ENCODE data around the gene CEMP1.

- TF ChIP-seq TAF1 (IDR thresholded peaks at IDR 0.05; ENCODE audit: borderline replicate concordance, insufficient read depth, low read length) (no peak), POLR2AphosphoS5 (IDR thresholded peaks at IDR 0.05; ENCODE audit: low read depth, low read length) (no peak), REST (IDR thresholded peaks at IDR 0.05; ENCODE audit: insufficient read depth in 1 of 2, low read depth in 2 of 2, low read length in 2 of 2) (no peak), SIN3A (IDR thresholded peaks at IDR 0.05; ENCODE audit: borderline replicate concordance, insufficient read depth, low read length) (no peak), FOXP2 (optimal IDR thresholded peaks at IDR 0.05; ENCODE audit: borderline replicate concordance, extremely low read depth, extremely low read length, insufficient read depth) (no peak)
Measured at GRCh38 chr16:2492292-2492691, 38.9 kb downstream of the CEMP1 start.
